Spleen (tissue), 7 donors: ENCODE results near the gene ENO2.

Source experiments
- CTCF ChIP-seq, 11 experiments: fragments of 200-600 bp in 7 of 11; fragments of 450-650 bp in 4 of 11; sonication (generic) in 4 of 11; IDR thresholded peaks in 8 of 11; conservative IDR thresholded peaks in 3 of 11; 1 replicate in 7 of 11; 2 replicates in 4 of 11; pipeline versions ENCODE4 v1.4.0 to v1.8.0; 2016 to 2021; ENCODE audit warnings: antibody characterized with exemption in 11 of 11, inconsistent platforms in 4 of 11, mild to moderate bottlenecking in 1 of 11
- POLR2A ChIP-seq, 3 donors: fragments of 450-650 bp; IDR thresholded peaks; one replicate each; pipeline ENCODE4 v1.5.1; 2017; ENCODE audit warnings: antibody characterized with exemption in 3 of 3, mild to moderate bottlenecking in 1 of 3
- donor health status: DM: no; HTN: no; CAD: no; lungs with moderate emphysema.
- donor health status: DM: no; HTN: no; CAD: no.
- donor health status: DM: no; HTN: no; CAD: no.

DNA sequence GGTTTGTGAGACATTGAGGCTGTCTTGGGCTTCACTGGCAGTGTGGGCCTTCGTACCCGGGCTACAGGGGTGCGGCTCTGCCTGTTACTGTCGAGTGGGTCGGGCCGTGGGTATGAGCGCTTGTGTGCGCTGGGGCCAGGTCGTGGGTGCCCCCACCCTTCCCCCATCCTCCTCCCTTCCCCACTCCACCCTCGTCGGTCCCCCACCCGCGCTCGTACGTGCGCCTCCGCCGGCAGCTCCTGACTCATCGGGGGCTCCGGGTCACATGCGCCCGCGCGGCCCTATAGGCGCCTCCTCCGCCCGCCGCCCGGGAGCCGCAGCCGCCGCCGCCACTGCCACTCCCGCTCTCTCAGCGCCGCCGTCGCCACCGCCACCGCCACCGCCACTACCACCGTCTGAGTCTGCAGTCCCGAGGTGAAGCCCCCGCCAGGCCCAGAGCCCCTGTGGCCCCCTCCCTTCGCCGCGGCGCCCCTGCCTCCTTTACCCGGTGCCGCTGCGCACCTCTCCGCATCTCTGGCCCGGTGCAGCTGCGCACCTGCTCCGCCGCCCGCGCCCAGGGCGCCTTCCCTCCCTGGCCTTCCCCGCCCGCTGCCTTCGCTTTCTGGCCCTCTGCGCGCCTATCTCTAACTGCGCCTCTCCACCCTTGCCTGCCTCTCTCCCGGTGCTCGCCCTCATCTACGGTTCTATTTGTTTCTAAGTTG is at the start of gene ENO2:
- TF ChIP-seq POLR2A (IDR thresholded peaks at IDR 0.05) (no peak), CTCF (IDR thresholded peaks at IDR 0.05 in 8 of 11, conservative IDR thresholded peaks at IDR 0.05 in 3 of 11) (no peak)
